WTC11 (cell line): Measurements from ENCODE around the gene SF3B5. TPM values are rescaled to one million over a fixed set of nuclear protein-coding genes. Genes with fewer than 3 reads are reported as not detected.

Experiments used
- ATAC-seq: fragments of 200-7000 bp; cut with Tn5 transposase; 2 replicates; pipeline ENCODE4 v1.10.0; 2021; ENCODE audit warnings: mild to moderate bottlenecking, moderate library complexity
- CTCF ChIA-PET: fragments of 300-600 bp; sonication (Branson Sonifier 250); formaldehyde crosslinking; loops from one replicate; lab custom pipeline; 2021; ENCODE audit warnings: antibody characterized with exemption; lab: Charles Lee
- POLR2A ChIA-PET: fragments of 350-600 bp; sonication (Branson Sonifier 250); formaldehyde crosslinking; loops from one replicate; lab custom pipeline; 2021; ENCODE audit warnings: antibody characterized with exemption; lab: Charles Lee
- DNase-seq: peaks from one replicate; pipeline ENCODE4 v3.0.0; 2021; ENCODE audit warnings: low spot score
- H3K27ac Mint-ChIP-seq: 2 replicates; pipeline ENCODE4 v1.8.0; 2021; ENCODE audit warnings: mixed read lengths
- H3K27me3 Mint-ChIP-seq: 2 replicates; pipeline ENCODE4 v1.8.0; 2021; ENCODE audit warnings: low read depth, mild to moderate bottlenecking, moderate library complexity, mixed read lengths
- H3K36me3 Mint-ChIP-seq: 2 replicates; pipeline ENCODE4 v1.8.0; 2021; ENCODE audit warnings: mixed read lengths
- H3K4me1 Mint-ChIP-seq: 2 replicates; pipeline ENCODE4 v1.8.0; 2022; ENCODE audit warnings: mixed read lengths
- H3K4me3 Mint-ChIP-seq: 2 replicates; pipeline ENCODE4 v1.8.0; 2021; ENCODE audit warnings: mild to moderate bottlenecking, moderate library complexity, mixed read lengths
- H3K9me3 Mint-ChIP-seq: 2 replicates; pipeline ENCODE4 v1.8.0; 2021; ENCODE audit warnings: mixed read lengths
- E2F1 ChIP-seq: sonication (generic); formaldehyde crosslinking; IDR thresholded peaks from 2 replicates; pipeline ENCODE4 v1.8.0; 2022; ENCODE audit warnings: mild to moderate bottlenecking, missing genetic modification reagents
- ESRRA ChIP-seq: sonication (generic); formaldehyde crosslinking; IDR thresholded peaks from 2 replicates; pipeline ENCODE4 v1.8.1; 2022; ENCODE audit warnings: mild to moderate bottlenecking, missing genetic modification reagents, borderline replicate concordance
- GABPB1 ChIP-seq: sonication (generic); formaldehyde crosslinking; IDR thresholded peaks from 2 replicates; pipeline ENCODE4 v1.8.1; 2023; ENCODE audit warnings: mild to moderate bottlenecking, missing genetic modification reagents
- MXD4 ChIP-seq: fragments of 250-450 bp; sonication (Bioruptor Pico); IDR thresholded peaks from 2 replicates; pipeline ENCODE4 v1.8.0; 2021; ENCODE audit warnings: mild to moderate bottlenecking, moderate library complexity, borderline replicate concordance
- NFATC4 ChIP-seq: fragments of 250-450 bp; sonication (Bioruptor Pico); IDR thresholded peaks from 2 replicates; pipeline ENCODE4 v1.9.0; 2021; ENCODE audit warnings: mild to moderate bottlenecking
- OVOL2 ChIP-seq: fragments of 250-450 bp; sonication (Bioruptor Pico); IDR thresholded peaks from 2 replicates; pipeline ENCODE4 v1.9.0; 2021; ENCODE audit warnings: mild to moderate bottlenecking, borderline replicate concordance
- RELA ChIP-seq: sonication (generic); formaldehyde crosslinking; IDR thresholded peaks from 2 replicates; pipeline ENCODE4 v1.8.1; 2022; ENCODE audit warnings: missing genetic modification reagents, mild to moderate bottlenecking, borderline replicate concordance
- SP1 ChIP-seq: sonication (generic); formaldehyde crosslinking; conservative IDR thresholded peaks from 2 replicates; pipeline ENCODE4 v1.8.1; 2022; ENCODE audit warnings: missing genetic modification reagents
- ZNF263 ChIP-seq: sonication (generic); formaldehyde crosslinking; IDR thresholded peaks from 2 replicates; pipeline ENCODE4 v1.8.1; 2022; ENCODE audit warnings: low read depth, mild to moderate bottlenecking, moderate library complexity, missing genetic modification reagents
- ZNF671 ChIP-seq: fragments of 250-450 bp; sonication (Bioruptor Pico); IDR thresholded peaks from 2 replicates; pipeline ENCODE4 v1.8.0; 2021; ENCODE audit warnings: mild to moderate bottlenecking
- total RNA-seq: library from RNA; stranded (reverse); gene quantifications from 3 replicates; pipeline ENCODE4 v1.2.3, GENCODE V29; 2021
- TF ChIP-seq, protein P1 (sequence below): sonication (generic); formaldehyde crosslinking; IDR thresholded peaks from 2 replicates; pipeline ENCODE4 v1.8.0; 2022; ENCODE audit warnings: missing genetic modification reagents
- TF ChIP-seq, protein P2 (sequence below): sonication (generic); formaldehyde crosslinking; IDR thresholded peaks from 2 replicates; pipeline ENCODE4 v1.8.0; 2022; ENCODE audit warnings: mild to moderate bottlenecking, missing genetic modification reagents
- TF ChIP-seq, protein P3 (sequence below): sonication (generic); formaldehyde crosslinking; IDR thresholded peaks from 2 replicates; pipeline ENCODE4 v1.8.0; 2023; ENCODE audit warnings: missing genetic modification reagents, mild to moderate bottlenecking, borderline replicate concordance
- TF ChIP-seq, protein P4 (sequence below): fragments of 250-450 bp; sonication (Bioruptor Pico); IDR thresholded peaks from 2 replicates; pipeline ENCODE4 v1.9.0; 2021; ENCODE audit warnings: mild to moderate bottlenecking

SF3B5 gene
- total RNA-seq, 1 experiment from 2014 or later, result 181 TPM

GRCh38 chr6:144103026-144103563 is 7.7 kb upstream of the SF3B5 start (continued):
- TF ChIP-seq, protein P1, sequence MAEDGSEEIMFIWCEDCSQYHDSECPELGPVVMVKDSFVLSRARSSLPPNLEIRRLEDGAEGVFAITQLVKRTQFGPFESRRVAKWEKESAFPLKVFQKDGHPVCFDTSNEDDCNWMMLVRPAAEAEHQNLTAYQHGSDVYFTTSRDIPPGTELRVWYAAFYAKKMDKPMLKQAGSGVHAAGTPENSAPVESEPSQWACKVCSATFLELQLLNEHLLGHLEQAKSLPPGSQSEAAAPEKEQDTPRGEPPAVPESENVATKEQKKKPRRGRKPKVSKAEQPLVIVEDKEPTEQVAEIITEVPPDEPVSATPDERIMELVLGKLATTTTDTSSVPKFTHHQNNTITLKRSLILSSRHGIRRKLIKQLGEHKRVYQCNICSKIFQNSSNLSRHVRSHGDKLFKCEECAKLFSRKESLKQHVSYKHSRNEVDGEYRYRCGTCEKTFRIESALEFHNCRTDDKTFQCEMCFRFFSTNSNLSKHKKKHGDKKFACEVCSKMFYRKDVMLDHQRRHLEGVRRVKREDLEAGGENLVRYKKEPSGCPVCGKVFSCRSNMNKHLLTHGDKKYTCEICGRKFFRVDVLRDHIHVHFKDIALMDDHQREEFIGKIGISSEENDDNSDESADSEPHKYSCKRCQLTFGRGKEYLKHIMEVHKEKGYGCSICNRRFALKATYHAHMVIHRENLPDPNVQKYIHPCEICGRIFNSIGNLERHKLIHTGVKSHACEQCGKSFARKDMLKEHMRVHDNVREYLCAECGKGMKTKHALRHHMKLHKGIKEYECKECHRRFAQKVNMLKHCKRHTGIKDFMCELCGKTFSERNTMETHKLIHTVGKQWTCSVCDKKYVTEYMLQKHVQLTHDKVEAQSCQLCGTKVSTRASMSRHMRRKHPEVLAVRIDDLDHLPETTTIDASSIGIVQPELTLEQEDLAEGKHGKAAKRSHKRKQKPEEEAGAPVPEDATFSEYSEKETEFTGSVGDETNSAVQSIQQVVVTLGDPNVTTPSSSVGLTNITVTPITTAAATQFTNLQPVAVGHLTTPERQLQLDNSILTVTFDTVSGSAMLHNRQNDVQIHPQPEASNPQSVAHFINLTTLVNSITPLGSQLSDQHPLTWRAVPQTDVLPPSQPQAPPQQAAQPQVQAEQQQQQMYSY (CRISPR knock-in tag), result no peak
- no peak for TF ChIP-seq ZNF671 (CRISPR knock-in tag)
- TF ChIP-seq E2F1, result no peak

GRCh38 chr6:144098993-144099392 is 3.6 kb upstream of the SF3B5 start:
- Mint-ChIP-seq H3K36me3 (no peaks in the 10 kb centered on the region), H3K4me1 (peaks cover 8% of the 10 kb centered on the region), H3K27me3 (peaks cover 15% of the 10 kb centered on the region; the same call in 1 of the 2 replicates), H3K27ac (no peak overlapping the region), H3K4me3 (no peak overlapping the region), H3K9me3 (0 out of 2 replicates have a peak, but pooled peaks cover 4% of the 10 kb centered on the region)
- ChIA-PET POLR2A (no interaction called here), CTCF (interaction anchor here (1.1 to 1.8 kb wide), 2 partner anchors 157 to 523 kb away, joined by 3 to 6 read pairs; no protein-coding TSS in a partner anchor)
- no peak for DNase-seq
- no peak for ATAC-seq
- TF ChIP-seq GABPB1, result peak; percentile 95
- TF ChIP-seq OVOL2, result no peak
- no peak for TF ChIP-seq NFATC4 (CRISPR knock-in tag)
- TF ChIP-seq, protein P2, sequence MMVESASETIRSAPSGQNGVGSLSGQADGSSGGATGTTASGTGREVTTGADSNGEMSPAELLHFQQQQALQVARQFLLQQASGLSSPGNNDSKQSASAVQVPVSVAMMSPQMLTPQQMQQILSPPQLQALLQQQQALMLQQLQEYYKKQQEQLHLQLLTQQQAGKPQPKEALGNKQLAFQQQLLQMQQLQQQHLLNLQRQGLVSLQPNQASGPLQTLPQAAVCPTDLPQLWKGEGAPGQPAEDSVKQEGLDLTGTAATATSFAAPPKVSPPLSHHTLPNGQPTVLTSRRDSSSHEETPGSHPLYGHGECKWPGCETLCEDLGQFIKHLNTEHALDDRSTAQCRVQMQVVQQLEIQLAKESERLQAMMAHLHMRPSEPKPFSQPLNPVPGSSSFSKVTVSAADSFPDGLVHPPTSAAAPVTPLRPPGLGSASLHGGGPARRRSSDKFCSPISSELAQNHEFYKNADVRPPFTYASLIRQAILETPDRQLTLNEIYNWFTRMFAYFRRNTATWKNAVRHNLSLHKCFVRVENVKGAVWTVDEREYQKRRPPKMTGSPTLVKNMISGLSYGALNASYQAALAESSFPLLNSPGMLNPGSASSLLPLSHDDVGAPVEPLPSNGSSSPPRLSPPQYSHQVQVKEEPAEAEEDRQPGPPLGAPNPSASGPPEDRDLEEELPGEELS, result no peak

- ATAC-seq, result no peak
- POLR2A ChIA-PET, result no interaction called here
Observed at GRCh38 chr6:144094731-144095133, 641 bp downstream of the SF3B5 start.

DNA sequence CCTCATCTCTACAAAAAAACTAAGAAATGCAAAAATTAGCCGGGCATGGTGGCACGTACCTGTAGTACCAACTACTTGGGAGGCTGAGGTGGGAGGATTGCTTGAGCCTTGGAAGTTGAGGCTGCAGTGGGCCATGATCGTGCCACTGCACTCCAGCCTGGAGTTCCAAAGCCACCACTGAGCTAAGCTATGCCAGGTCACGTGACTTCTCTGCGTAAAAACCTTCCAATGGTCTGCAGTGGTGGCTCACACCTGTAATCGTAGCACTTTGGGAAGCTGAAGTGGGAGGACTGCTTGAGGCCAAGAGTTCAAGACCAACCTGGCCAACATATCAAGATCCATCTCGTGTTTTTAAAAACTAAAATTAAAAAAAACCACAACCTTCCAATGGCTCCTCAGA is 1.7 kb downstream of the SF3B5 start:
- Mint-ChIP-seq H3K4me3 (peak overlapping the region; percentile 95), H3K36me3 (no peaks in the 10 kb centered on the region), H3K27ac (no peak overlapping the region), H3K9me3 (no peaks in the 10 kb centered on the region), H3K4me1 (peaks cover 10% of the 10 kb centered on the region), H3K27me3 (no peaks in the 10 kb centered on the region)
- ATAC-seq (no peak), DNase-seq (no peak)
- ChIA-PET CTCF (no interaction called here), POLR2A (no interaction called here)
- TF ChIP-seq ZNF263 (CRISPR knock-in tag) (no peak), ESRRA (CRISPR knock-in tag) (no peak), SP1 (CRISPR knock-in tag) (no peak), RELA (no peak)
- TF ChIP-seq, protein P3, sequence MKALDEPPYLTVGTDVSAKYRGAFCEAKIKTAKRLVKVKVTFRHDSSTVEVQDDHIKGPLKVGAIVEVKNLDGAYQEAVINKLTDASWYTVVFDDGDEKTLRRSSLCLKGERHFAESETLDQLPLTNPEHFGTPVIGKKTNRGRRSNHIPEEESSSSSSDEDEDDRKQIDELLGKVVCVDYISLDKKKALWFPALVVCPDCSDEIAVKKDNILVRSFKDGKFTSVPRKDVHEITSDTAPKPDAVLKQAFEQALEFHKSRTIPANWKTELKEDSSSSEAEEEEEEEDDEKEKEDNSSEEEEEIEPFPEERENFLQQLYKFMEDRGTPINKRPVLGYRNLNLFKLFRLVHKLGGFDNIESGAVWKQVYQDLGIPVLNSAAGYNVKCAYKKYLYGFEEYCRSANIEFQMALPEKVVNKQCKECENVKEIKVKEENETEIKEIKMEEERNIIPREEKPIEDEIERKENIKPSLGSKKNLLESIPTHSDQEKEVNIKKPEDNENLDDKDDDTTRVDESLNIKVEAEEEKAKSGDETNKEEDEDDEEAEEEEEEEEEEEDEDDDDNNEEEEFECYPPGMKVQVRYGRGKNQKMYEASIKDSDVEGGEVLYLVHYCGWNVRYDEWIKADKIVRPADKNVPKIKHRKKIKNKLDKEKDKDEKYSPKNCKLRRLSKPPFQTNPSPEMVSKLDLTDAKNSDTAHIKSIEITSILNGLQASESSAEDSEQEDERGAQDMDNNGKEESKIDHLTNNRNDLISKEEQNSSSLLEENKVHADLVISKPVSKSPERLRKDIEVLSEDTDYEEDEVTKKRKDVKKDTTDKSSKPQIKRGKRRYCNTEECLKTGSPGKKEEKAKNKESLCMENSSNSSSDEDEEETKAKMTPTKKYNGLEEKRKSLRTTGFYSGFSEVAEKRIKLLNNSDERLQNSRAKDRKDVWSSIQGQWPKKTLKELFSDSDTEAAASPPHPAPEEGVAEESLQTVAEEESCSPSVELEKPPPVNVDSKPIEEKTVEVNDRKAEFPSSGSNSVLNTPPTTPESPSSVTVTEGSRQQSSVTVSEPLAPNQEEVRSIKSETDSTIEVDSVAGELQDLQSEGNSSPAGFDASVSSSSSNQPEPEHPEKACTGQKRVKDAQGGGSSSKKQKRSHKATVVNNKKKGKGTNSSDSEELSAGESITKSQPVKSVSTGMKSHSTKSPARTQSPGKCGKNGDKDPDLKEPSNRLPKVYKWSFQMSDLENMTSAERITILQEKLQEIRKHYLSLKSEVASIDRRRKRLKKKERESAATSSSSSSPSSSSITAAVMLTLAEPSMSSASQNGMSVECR (CRISPR knock-in tag), result no peak

More at GRCh38 chr6:144094731-144095133, 641 bp downstream of the SF3B5 start:
- DNase-seq, result no peak
- TF ChIP-seq MXD4 (CRISPR knock-in tag), result no peak
- TF ChIP-seq, protein P2, result no peak
- TF ChIP-seq, protein P4, sequence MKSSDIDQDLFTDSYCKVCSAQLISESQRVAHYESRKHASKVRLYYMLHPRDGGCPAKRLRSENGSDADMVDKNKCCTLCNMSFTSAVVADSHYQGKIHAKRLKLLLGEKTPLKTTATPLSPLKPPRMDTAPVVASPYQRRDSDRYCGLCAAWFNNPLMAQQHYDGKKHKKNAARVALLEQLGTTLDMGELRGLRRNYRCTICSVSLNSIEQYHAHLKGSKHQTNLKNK, result no peak
- TF ChIP-seq, all 79 proteins: peak for 0
- CTCF ChIA-PET, result interaction anchor here (0.6 to 1.9 kb wide), 3 partner anchors 10 to 581 kb away, joined by 3 to 6 read pairs (median 3); no protein-coding TSS in a partner anchor
- Mint-ChIP-seq H3K9me3 (no peaks in the 10 kb centered on the region), H3K4me3 (peak overlapping the region; percentile 95), H3K27me3 (peaks cover 6% of the 10 kb centered on the region; the same call in 1 of the 2 replicates), H3K27ac (peak overlapping the region; percentile 98), H3K4me1 (peaks cover 10% of the 10 kb centered on the region), H3K36me3 (no peaks in the 10 kb centered on the region)
